H1 (cell line): ENCODE data around the gene PKP1. TPM values are rescaled to one million over a fixed set of nuclear protein-coding genes. Genes with fewer than 3 reads are reported as not detected.

Source experiments
- CTCF ChIA-PET: fragments of 300-600 bp; sonication (Branson Sonifier 250); formaldehyde crosslinking; loops from one replicate; lab custom pipeline; 2021; ENCODE audit not compliant: partially characterized antibody; lab: Charles Lee
- POLR2A ChIA-PET: fragments of 300-600 bp; sonication (Branson Sonifier 250); formaldehyde crosslinking; loops from one replicate; lab custom pipeline; 2021; ENCODE audit warnings: inconsistent platforms; ENCODE audit not compliant: partially characterized antibody; lab: Charles Lee
- DNase-seq, 2 experiments: peaks; one replicate each; pipeline versions ENCODE4 v3.0.0 to v3.0.0-alpha.2; 2010 to 2022; ENCODE audit warnings: low spot score in 2 of 2, low read depth in 1 of 2, mixed read lengths in 1 of 2
- FAIRE-seq: peaks from 2 replicates; lab custom pipeline; 2011; peaks lifted over from hg19 to GRCh38; lab: Jason Lieb, UNC
- H2AFZ ChIP-seq: 2 replicates; pipeline ENCODE4 v1.8.1; 2012; ENCODE audit warnings: low read length, inconsistent platforms
- H2AK5ac ChIP-seq: 2 replicates; pipeline ENCODE4 v1.6.1; 2013; ENCODE audit warnings: low read depth, low read length
- H2BK120ac ChIP-seq: replicated peaks from 2 replicates; pipeline ENCODE3; 2013; ENCODE audit warnings: low read depth, low read length, inconsistent platforms
- H2BK12ac ChIP-seq: 2 replicates; pipeline ENCODE4 v1.6.1; 2013; ENCODE audit warnings: low read depth, low read length
- H2BK15ac ChIP-seq: 2 replicates; pipeline ENCODE4 v1.6.1; 2013; ENCODE audit warnings: low read length
- H2BK20ac ChIP-seq: 2 replicates; pipeline ENCODE4 v1.6.1; 2013; ENCODE audit warnings: low read length
- H2BK5ac ChIP-seq: 2 replicates; pipeline ENCODE4 v1.6.1; 2013; ENCODE audit warnings: low read depth, low read length
- H3K14ac ChIP-seq: 2 replicates; pipeline ENCODE4 v1.6.1; 2013; ENCODE audit warnings: inconsistent platforms; ENCODE audit not compliant: insufficient read length
- H3K18ac ChIP-seq: 2 replicates; pipeline ENCODE4 v1.6.1; 2013; ENCODE audit warnings: low read length; ENCODE audit errors: extremely low read depth
- H3K23ac ChIP-seq: 2 replicates; pipeline ENCODE4 v1.6.1; 2013; ENCODE audit warnings: inconsistent platforms; ENCODE audit not compliant: insufficient read length
- H3K23me2 ChIP-seq: 2 replicates; pipeline ENCODE4 v1.6.1; 2013; ENCODE audit warnings: low read depth, low read length
- H3K27ac ChIP-seq: 2 replicates; pipeline ENCODE4 v1.6.1; 2011; ENCODE audit warnings: low read depth, low read length, inconsistent platforms
- H3K27me3 ChIP-seq, 4 experiments: replicated peaks in 1 of 4; 1 replicate in 1 of 4; 2 replicates in 3 of 4; pipeline versions ENCODE4 v1.6.1 to v1.8.1; 2011 to 2013; ENCODE audit warnings: low read length in 3 of 4, mild to moderate bottlenecking in 3 of 4, inconsistent platforms in 2 of 4, mixed read lengths in 2 of 4, moderate library complexity in 1 of 4; ENCODE audit not compliant: control insufficient read depth in 3 of 4, insufficient read depth in 3 of 4; ENCODE audit errors: extremely low read depth in 1 of 4
- H3K36me3 ChIP-seq, 4 experiments: 2 replicates each; pipeline versions ENCODE4 v1.6.1 to v1.8.1; 2011 to 2013; ENCODE audit warnings: mild to moderate bottlenecking in 4 of 4, low read length in 3 of 4, moderate library complexity in 2 of 4, control low read depth in 1 of 4, inconsistent platforms in 1 of 4; ENCODE audit not compliant: insufficient read depth in 4 of 4, control insufficient read depth in 2 of 4
- H3K4ac ChIP-seq: replicated peaks from 2 replicates; pipeline ENCODE3; 2013; ENCODE audit warnings: low read length, low read depth, mixed read lengths, inconsistent platforms; ENCODE audit not compliant: insufficient read length
- H3K4me1 ChIP-seq, 4 experiments: replicated peaks in 1 of 4; 1 replicate in 1 of 4; 2 replicates in 3 of 4; pipeline versions ENCODE4 v1.6.1 to v1.8.1; 2011 to 2013; ENCODE audit warnings: low read length in 3 of 4, inconsistent platforms in 2 of 4, mixed read lengths in 1 of 4; ENCODE audit not compliant: insufficient read depth in 4 of 4, control insufficient read depth in 3 of 4
- H3K4me2 ChIP-seq, 2 experiments: 2 replicates each; pipeline versions ENCODE4 v1.6.1 to v1.8.1; 2011 to 2013; ENCODE audit warnings: low read depth in 2 of 2, low read length in 2 of 2, control low read depth in 1 of 2, inconsistent platforms in 1 of 2, mild to moderate bottlenecking in 1 of 2; ENCODE audit not compliant: insufficient read depth in 1 of 2
- H3K4me3 ChIP-seq, 4 experiments: fragments of 200-600, 300-600 bp in 1 of 4; sonication (generic), shearing (Covaris generic), sonication (Bioruptor Twin) in 1 of 4; 2 replicates each; pipeline versions ENCODE4 v1.5.1 to v1.8.1; 2011 to 2016; ENCODE audit warnings: low read length in 4 of 4, low read depth in 3 of 4, control low read depth in 2 of 4, inconsistent platforms in 2 of 4, mild to moderate bottlenecking in 2 of 4, mixed read lengths in 1 of 4, moderate library complexity in 1 of 4; ENCODE audit not compliant: insufficient read depth in 2 of 4; ENCODE audit errors: extremely low read depth in 1 of 4
- H3K56ac ChIP-seq: replicated peaks from 2 replicates; pipeline ENCODE3; 2013; ENCODE audit warnings: low read depth, mild to moderate bottlenecking, mixed read lengths, low read length, inconsistent platforms; ENCODE audit not compliant: insufficient read length
- H3K79me1 ChIP-seq: 2 replicates; pipeline ENCODE4 v1.6.1; 2013; ENCODE audit warnings: low read depth, low read length, control low read depth
- H3K79me2 ChIP-seq, 2 experiments: 2 replicates each; pipeline versions ENCODE4 v1.6.1 to v1.8.1; 2012 to 2013; ENCODE audit warnings: low read length in 2 of 2, mild to moderate bottlenecking in 2 of 2, inconsistent platforms in 1 of 2; ENCODE audit not compliant: insufficient read depth in 2 of 2, control insufficient read depth in 1 of 2
- H3K9ac ChIP-seq, 4 experiments: replicated peaks in 1 of 4; 1 replicate in 1 of 4; 2 replicates in 3 of 4; pipeline versions ENCODE4 v1.6.1 to v1.8.1; 2011 to 2013; ENCODE audit warnings: low read depth in 3 of 4, low read length in 3 of 4, control low read depth in 2 of 4, mild to moderate bottlenecking in 2 of 4, moderate library complexity in 2 of 4, inconsistent platforms in 1 of 4; ENCODE audit errors: extremely low read depth in 1 of 4
- H3K9me3 ChIP-seq, 2 experiments: 2 replicates each; pipeline versions ENCODE4 v1.6.1 to v1.8.1; 2012 to 2013; ENCODE audit warnings: mild to moderate bottlenecking in 2 of 2, moderate library complexity in 2 of 2, control low read depth in 1 of 2, inconsistent platforms in 1 of 2, low read depth in 1 of 2, low read length in 1 of 2, mixed read lengths in 1 of 2; ENCODE audit not compliant: insufficient read depth in 2 of 2
- H4K20me1 ChIP-seq, 2 experiments: replicated peaks in 1 of 2; 2 replicates each; pipeline versions ENCODE3 to v1.8.1; 2011 to 2013; ENCODE audit warnings: inconsistent platforms in 2 of 2, low read length in 2 of 2, mild to moderate bottlenecking in 1 of 2; ENCODE audit not compliant: insufficient read depth in 2 of 2, control insufficient read depth in 1 of 2
- H4K5ac ChIP-seq: 2 replicates; pipeline ENCODE4 v1.6.1; 2013; ENCODE audit warnings: low read length, low read depth, mixed read lengths, inconsistent platforms; ENCODE audit not compliant: insufficient read length
- H4K8ac ChIP-seq: 2 replicates; pipeline ENCODE4 v1.8.0; 2013; ENCODE audit warnings: mild to moderate bottlenecking, moderate library complexity, low read length, inconsistent platforms; ENCODE audit not compliant: insufficient read depth; ENCODE audit errors: extremely low read depth
- H4K91ac ChIP-seq: replicated peaks from 2 replicates; pipeline ENCODE3; 2013; ENCODE audit warnings: low read length, mixed read lengths, inconsistent platforms; ENCODE audit not compliant: insufficient read length
- CBX5 ChIP-seq: fragments of 300-800, 300-1000 bp; sonication (generic); IDR thresholded peaks from 2 replicates; pipeline ENCODE4 v1.7.1; 2016; ENCODE audit warnings: antibody characterized with exemption, low read length, low read depth
- CTBP2 ChIP-seq: IDR thresholded peaks from 2 replicates; pipeline ENCODE4 v1.7.0; 2011; ENCODE audit warnings: borderline replicate concordance, mild to moderate bottlenecking, moderate library complexity, mixed read lengths, low read length; ENCODE audit not compliant: insufficient read depth, insufficient read length
- EGR1 ChIP-seq: IDR thresholded peaks from 2 replicates; pipeline ENCODE4 v1.6.1; 2011; ENCODE audit warnings: low read depth, low read length, borderline replicate concordance
- EP300 ChIP-seq, 2 experiments: IDR thresholded peaks; 1 replicate in 1 of 2; 2 replicates in 1 of 2; pipeline ENCODE4 v1.6.1; 2011 to 2012; ENCODE audit warnings: low read depth in 2 of 2, low read length in 2 of 2, mild to moderate bottlenecking in 2 of 2, borderline replicate concordance in 1 of 2, inconsistent platforms in 1 of 2, moderate library complexity in 1 of 2
- GABPA ChIP-seq: IDR thresholded peaks from 2 replicates; pipeline ENCODE4 v1.6.1; 2011; ENCODE audit warnings: mild to moderate bottlenecking, low read length, moderate library complexity, borderline replicate concordance; ENCODE audit not compliant: insufficient read depth
- POLR2A ChIP-seq, 2 experiments: IDR thresholded peaks; 1 replicate in 1 of 2; 2 replicates in 1 of 2; pipeline ENCODE4 v1.6.1; 2011; ENCODE audit warnings: low read depth in 2 of 2, low read length in 2 of 2, mild to moderate bottlenecking in 2 of 2; ENCODE audit errors: control extremely low read depth in 1 of 2
- SIN3A ChIP-seq, 2 experiments: IDR thresholded peaks in 1 of 2; conservative IDR thresholded peaks in 1 of 2; 2 replicates each; pipeline ENCODE4 v1.6.1; 2011 to 2012; ENCODE audit warnings: low read length in 2 of 2, improper control_type of control experiment in 1 of 2, low read depth in 1 of 2, mild to moderate bottlenecking in 1 of 2
- SIRT6 ChIP-seq: IDR thresholded peaks from one replicate; pipeline ENCODE4 v1.7.1; 2012; ENCODE audit warnings: low read length, inconsistent platforms
- SRF ChIP-seq: IDR thresholded peaks from 2 replicates; pipeline ENCODE4 v1.6.1; 2011; ENCODE audit warnings: mild to moderate bottlenecking, low read depth, low read length, moderate library complexity
- USF2 ChIP-seq: IDR thresholded peaks from 2 replicates; pipeline ENCODE4 v1.6.1; 2011; ENCODE audit warnings: low read length, improper control_type of control experiment
- WGBS, 2 experiments: shearing (Covaris generic) in 1 of 2; methylation state at CpG; one replicate each; pipeline versions ENCODE4 v1.1.6 to v1.1.7; 2013 to 2015; ENCODE audit warnings: low lambda C conversion rate in 2 of 2, mixed read lengths in 2 of 2, inconsistent platforms in 1 of 2, low coverage in 1 of 2, missing lambda C conversion rate in 1 of 2; ENCODE audit not compliant: insufficient replicate concordance in 2 of 2, insufficient coverage in 1 of 2, insufficient read length in 1 of 2; ENCODE audit errors: extremely low coverage in 1 of 2, missing lambda C conversion rate in 1 of 2; 5-methylcytosine and 5-hydroxymethylcytosine counted together
- polyA plus RNA-seq, 7 experiments: library from polyadenylated mRNA; depleted of rRNA in 3 of 7; stranded (reverse) in 5 of 7; unstranded in 2 of 7; fragments of >200 nt in 5 of 7; fragments of 200-250 nt in 2 of 7; gene quantifications; 1 replicate in 5 of 7; 2 replicates in 1 of 7; 4 replicates in 1 of 7; pipeline versions ENCODE4 v1.2.1 to v1.2.3, GENCODE V29; 2011 to 2013; ENCODE audit warnings: missing spikeins in 2 of 7, mixed read lengths in 2 of 7
- total RNA-seq: library from RNA; stranded (reverse); fragmentation: NEBNext Ultra II Directional; extraction: Animal tissue kit (Norgen Biotek cat#: 25700); gene quantifications from 2 replicates; pipeline ENCODE4 v1.2.1, GENCODE V29; 2021

PKP1 gene
- total and polyA plus RNA-seq, 2 of the 8 experiments (the other 6 are each of a cell fraction or from before 2014, with no cell fraction given), result 0.21 to 0.95 TPM

DNA sequence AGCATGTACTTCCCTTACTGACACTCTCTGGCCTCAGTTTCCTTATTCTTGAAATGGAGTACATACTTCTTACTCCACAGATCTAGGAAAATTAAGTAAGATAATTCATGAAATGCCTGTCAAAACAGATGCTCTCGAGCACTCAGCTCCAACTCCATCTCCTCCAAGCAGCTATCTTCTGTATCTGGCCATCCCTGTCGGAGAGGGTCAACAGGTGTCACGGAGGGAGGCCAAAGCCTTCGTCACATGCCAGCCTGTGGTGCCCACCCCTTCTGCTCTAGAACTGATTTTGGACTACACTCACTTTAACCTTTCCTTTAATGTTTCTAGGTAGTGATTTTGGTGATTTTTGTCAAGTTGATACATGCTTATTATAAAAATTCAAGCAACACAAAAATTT, 18.8 kb upstream of the PKP1 start:
- CTCF ChIA-PET, result interaction anchor here (0.6 to 9.7 kb wide), 9 partner anchors 10 to 1923 kb away, joined by 3 to 154 read pairs (median 4); no protein-coding TSS in a partner anchor
- TF ChIP-seq CTBP2, result no peak
- no peak for TF ChIP-seq USF2
- TF ChIP-seq EGR1, result no peak
- no peak for TF ChIP-seq GABPA
- no peak for TF ChIP-seq POLR2A (IDR thresholded peaks at IDR 0.05; ENCODE audit: control extremely low read depth in 1 of 2, low read depth in 2 of 2, low read length in 2 of 2)
- TF ChIP-seq SIN3A (conservative IDR thresholded peaks at IDR 0.05 in 1 of 2, IDR thresholded peaks at IDR 0.05 in 1 of 2; ENCODE audit: low read depth in 1 of 2, low read length in 2 of 2), result no peak
- no peak for TF ChIP-seq SIRT6
- no peak for TF ChIP-seq EP300 (IDR thresholded peaks at IDR 0.05; ENCODE audit: borderline replicate concordance in 1 of 2, low read depth in 2 of 2, low read length in 2 of 2)
- no peak for TF ChIP-seq SRF
- TF ChIP-seq CBX5, result no peak

More for the DNA sequence above, 18.8 kb upstream of the PKP1 start:
- Histone ChIP-seq H4K91ac (no peak overlapping the region), H2AK5ac (no peak overlapping the region), H3K4me3 (no peak overlapping the region), H3K9ac (no peak overlapping the region), H3K27me3 (peaks cover 0 to 8% (median 0%) of the 10 kb centered on the region in 4 experiments; a peak in 3 of 7 replicates), H3K79me2 (no peaks in the 10 kb centered on the region), H3K9me3 (no peaks in the 10 kb centered on the region), H3K18ac (no peak overlapping the region), H3K56ac (no peak overlapping the region), H3K23me2 (peaks cover 5% of the 10 kb centered on the region; the same call in 1 of the 2 replicates), H2BK15ac (no peak overlapping the region), H2BK20ac (no peak overlapping the region), H3K4ac (no peak overlapping the region), H3K4me2 (no peak overlapping the region), H2BK12ac (no peak overlapping the region), H2AFZ (no peak overlapping the region), H3K79me1 (no peaks in the 10 kb centered on the region), H4K5ac (no peak overlapping the region), H4K20me1 (no peaks in the 10 kb centered on the region), H2BK5ac (no peak overlapping the region), H3K4me1 (peaks cover 0 to 8% (median 7%) of the 10 kb centered on the region in 4 experiments; a peak in 6 of 7 replicates), H3K27ac (no peak overlapping the region), H3K36me3 (no peaks in the 10 kb centered on the region), H3K14ac (no peak overlapping the region), H4K8ac (no peak overlapping the region), H2BK120ac (no peak overlapping the region), H3K23ac (no peak overlapping the region)
- DNase-seq (no peak), FAIRE-seq (no peak)
- WGBS, 2 experiments, result 91% methylated on average over 4 of the region's 4 CpGs; no CpG with 5 or more reads in 1 of the 2 experiments
- POLR2A ChIA-PET, result interaction anchor here (1.2 kb wide), 1 partner anchor 59 kb away, joined by 4 read pairs; no protein-coding TSS in a partner anchor
